ENCODE data around the gene P3H2. TPM values are rescaled to one million over a fixed set of nuclear protein-coding genes. Genes with fewer than 3 reads are reported as not detected.

The P3H2 gene
- total RNA-seq, 4 donors from 2014 or later: 3.4 to 11.7 (median 7.4) TPM

GRCh38 chr3:189942948-189943347, 177.7 kb downstream of the P3H2 start:
- ATAC-seq (ENCODE audit: low FRiP score): no peak

GRCh38 chr3:189941679-189942078, 179.0 kb downstream of the P3H2 start:
- DNase-seq (ENCODE audit: low spot score) (no peak), ATAC-seq (ENCODE audit: low FRiP score) (no peak)
- TF ChIP-seq, protein P1, sequence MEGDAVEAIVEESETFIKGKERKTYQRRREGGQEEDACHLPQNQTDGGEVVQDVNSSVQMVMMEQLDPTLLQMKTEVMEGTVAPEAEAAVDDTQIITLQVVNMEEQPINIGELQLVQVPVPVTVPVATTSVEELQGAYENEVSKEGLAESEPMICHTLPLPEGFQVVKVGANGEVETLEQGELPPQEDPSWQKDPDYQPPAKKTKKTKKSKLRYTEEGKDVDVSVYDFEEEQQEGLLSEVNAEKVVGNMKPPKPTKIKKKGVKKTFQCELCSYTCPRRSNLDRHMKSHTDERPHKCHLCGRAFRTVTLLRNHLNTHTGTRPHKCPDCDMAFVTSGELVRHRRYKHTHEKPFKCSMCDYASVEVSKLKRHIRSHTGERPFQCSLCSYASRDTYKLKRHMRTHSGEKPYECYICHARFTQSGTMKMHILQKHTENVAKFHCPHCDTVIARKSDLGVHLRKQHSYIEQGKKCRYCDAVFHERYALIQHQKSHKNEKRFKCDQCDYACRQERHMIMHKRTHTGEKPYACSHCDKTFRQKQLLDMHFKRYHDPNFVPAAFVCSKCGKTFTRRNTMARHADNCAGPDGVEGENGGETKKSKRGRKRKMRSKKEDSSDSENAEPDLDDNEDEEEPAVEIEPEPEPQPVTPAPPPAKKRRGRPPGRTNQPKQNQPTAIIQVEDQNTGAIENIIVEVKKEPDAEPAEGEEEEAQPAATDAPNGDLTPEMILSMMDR (IDR thresholded peaks at IDR 0.05): no peak

More at GRCh38 chr3:189942948-189943347, 177.7 kb downstream of the P3H2 start:
- no peak for DNase-seq (ENCODE audit: low spot score)
- TF ChIP-seq, protein P1 (IDR thresholded peaks at IDR 0.05): no peak

DNA sequence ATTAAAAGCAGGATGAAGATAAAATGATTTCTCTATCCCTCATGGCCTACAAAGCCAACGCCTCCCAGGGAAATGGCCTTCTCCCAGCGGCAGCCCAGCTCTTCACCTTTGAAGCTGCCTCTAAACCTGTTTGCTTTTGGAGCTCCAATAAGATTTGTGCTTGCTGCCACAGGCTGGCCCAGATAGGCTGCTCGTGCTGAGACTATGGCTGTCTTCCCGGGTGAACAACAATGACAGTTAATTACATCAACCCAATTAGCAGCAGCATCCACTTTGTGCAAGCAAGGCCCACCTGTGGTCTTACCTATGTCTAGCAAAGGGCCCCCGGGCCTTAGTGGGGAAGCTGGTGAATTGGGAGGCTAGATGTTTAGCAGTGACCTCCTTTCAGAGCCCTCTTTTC, 179.6 kb downstream of the P3H2 start:
- DNase-seq (ENCODE audit: low spot score): no peak
- TF ChIP-seq, protein P1 (IDR thresholded peaks at IDR 0.05): no peak
- ATAC-seq (ENCODE audit: low FRiP score): no peak

GRCh38 chr3:189937302-189938127, 183.2 kb downstream of the P3H2 start:
- ATAC-seq (ENCODE audit: low FRiP score): no peak
- no peak for DNase-seq (ENCODE audit: low spot score)
- TF ChIP-seq, protein P1 (IDR thresholded peaks at IDR 0.05): no peak

DNA sequence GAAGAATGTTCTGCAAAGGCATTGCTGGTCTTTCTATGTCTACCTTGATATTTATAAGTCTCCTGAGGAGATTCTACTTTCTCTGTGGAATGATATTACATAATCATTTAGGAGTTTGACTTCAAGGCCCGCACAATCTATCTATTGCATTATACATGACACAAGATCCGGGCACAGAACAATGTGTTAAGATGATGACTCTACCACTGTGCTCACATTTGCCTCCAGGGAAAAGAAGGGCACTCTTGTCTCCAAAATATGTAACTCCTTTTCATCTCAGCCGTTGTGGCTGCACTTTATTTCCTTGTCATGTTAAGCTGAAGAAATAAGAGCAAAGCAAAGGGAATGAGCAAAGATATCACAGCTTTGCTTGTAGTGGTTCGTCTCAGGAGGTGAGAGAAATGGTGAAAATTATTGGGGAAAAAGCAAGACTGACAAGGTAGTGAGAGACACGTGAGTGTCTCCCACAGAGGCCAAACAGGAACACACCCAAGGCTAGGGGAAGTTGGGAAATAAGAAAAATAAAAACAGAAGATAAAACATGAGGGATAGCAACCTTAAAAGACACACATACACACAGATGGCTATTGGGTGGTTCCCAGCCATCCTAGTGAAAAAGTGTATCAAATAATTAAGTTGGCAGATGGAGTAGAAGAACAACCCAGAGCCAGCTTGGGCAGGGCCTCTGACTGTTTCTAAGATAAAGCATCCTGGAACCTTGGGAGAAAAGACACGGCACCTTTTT, 184.3 kb downstream of the P3H2 start:
- TF ChIP-seq, protein P1 (IDR thresholded peaks at IDR 0.05): no peak
- ATAC-seq (ENCODE audit: low FRiP score): no peak
- no peak for DNase-seq (ENCODE audit: low spot score)

GRCh38 chr3:189927975-189928895, 192.5 kb downstream of the P3H2 start:
- ATAC-seq (ENCODE audit: low FRiP score) (no peak), DNase-seq (ENCODE audit: low spot score) (no peak)
- TF ChIP-seq, protein P1 (IDR thresholded peaks at IDR 0.05): no peak

All from omental fat pad (tissue), 4 donors.